ENCODE data around the gene SESTD1. TPM values are rescaled to one million over a fixed set of nuclear protein-coding genes. Genes with fewer than 3 reads are reported as not detected.
A peak's percentile ranks its signal among the peaks of the same experiment; 100 is the strongest.

SESTD1 gene
- total RNA-seq, 2 donors from 2014 or later = 51.3 to 75.4 TPM

- no peak overlapping the region for H3K4me3 ChIP-seq (ENCODE audit: low read length)
- WGBS, 2 experiments (ENCODE audit: insufficient coverage in 1 of 2, insufficient read length in 1 of 2) = 100% methylated on average over 3 of the region's 4 CpGs; no CpG with 5 or more reads in 1 of the 2 experiments
- H3K4me3 Mint-ChIP-seq = no peak overlapping the region
- no peaks in the 10 kb centered on the region for H3K27me3 ChIP-seq (ENCODE audit: control insufficient read depth, insufficient read depth, low read length, poor library complexity, severe bottlenecking)
- H3K9me3 Mint-ChIP-seq = no peaks in the 10 kb centered on the region
- H3K36me3 ChIP-seq (ENCODE audit: control insufficient read depth, insufficient read depth, low read length) = peaks cover 42% of the 10 kb centered on the region
- H3K9me3 ChIP-seq (ENCODE audit: control insufficient read depth, low read length) = no peaks in the 10 kb centered on the region
- TF ChIP-seq CTCF (conservative IDR thresholded peaks at IDR 0.05) = no peak
- H3K27me3 Mint-ChIP-seq (ENCODE audit: insufficient read depth) = no peaks in the 10 kb centered on the region
- H3K27ac ChIP-seq (ENCODE audit: low read depth, low read length) = peak overlapping the region; percentile 75
- peaks cover 23% of the 10 kb centered on the region for H3K4me1 Mint-ChIP-seq
- H3K27ac Mint-ChIP-seq = no peak overlapping the region
- H3K4me1 ChIP-seq (ENCODE audit: control insufficient read depth, insufficient read depth, low read length) = peaks cover 3% of the 10 kb centered on the region
- no peak for DNase-seq
- no peak overlapping the region for H3K9ac ChIP-seq (ENCODE audit: extremely low read depth, low read length, poor library complexity, severe bottlenecking)
- peaks cover 16% of the 10 kb centered on the region for H3K36me3 Mint-ChIP-seq (ENCODE audit: low read depth)
Measured at GRCh38 chr2:179106342-179106675, 158.3 kb downstream of the SESTD1 start.

DNA sequence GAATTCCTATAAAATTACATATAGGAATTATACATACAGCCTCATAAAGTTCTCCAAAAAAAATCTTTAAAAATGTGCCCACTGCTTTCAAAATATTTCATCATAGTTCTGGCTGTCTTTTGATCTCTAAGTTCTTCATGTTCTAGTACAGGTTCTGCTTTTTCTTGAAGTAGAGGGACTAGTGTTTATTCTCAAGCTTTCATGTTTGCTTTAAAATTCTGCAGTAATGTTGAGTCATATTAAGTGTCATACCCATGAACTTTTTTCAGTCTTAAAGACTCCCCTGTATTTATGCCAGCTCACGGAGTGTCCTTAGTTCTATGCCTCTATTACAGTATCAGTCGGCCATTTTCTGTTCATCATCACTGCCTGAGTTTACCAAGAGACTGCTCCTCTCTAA, 159.9 kb downstream of the SESTD1 start:
- no peak overlapping the region for H3K27ac ChIP-seq (ENCODE audit: low read depth, low read length)
- no peak for TF ChIP-seq CTCF (conservative IDR thresholded peaks at IDR 0.05)
- no peak overlapping the region for H3K9ac ChIP-seq (ENCODE audit: extremely low read depth, low read length, poor library complexity, severe bottlenecking)
- Mint-ChIP-seq H3K27me3 (ENCODE audit: insufficient read depth) (no peaks in the 10 kb centered on the region), H3K27ac (no peak overlapping the region), H3K4me3 (no peak overlapping the region), H3K36me3 (ENCODE audit: low read depth) (peaks cover 10% of the 10 kb centered on the region), H3K4me1 (peaks cover 19% of the 10 kb centered on the region), H3K9me3 (no peaks in the 10 kb centered on the region)
- H3K9me3 ChIP-seq (ENCODE audit: control insufficient read depth, low read length) = no peaks in the 10 kb centered on the region
- no peak overlapping the region for H3K4me3 ChIP-seq (ENCODE audit: low read length)
- DNase-seq = no peak
- 95 to 100% methylated on average over 2 of the region's 2 CpGs for WGBS, 2 experiments (ENCODE audit: insufficient coverage in 1 of 2, insufficient read length in 1 of 2)
- H3K27me3 ChIP-seq (ENCODE audit: control insufficient read depth, insufficient read depth, low read length, poor library complexity, severe bottlenecking) = no peaks in the 10 kb centered on the region
- H3K4me1 ChIP-seq (ENCODE audit: control insufficient read depth, insufficient read depth, low read length) = peaks cover 2% of the 10 kb centered on the region
- peaks cover 33% of the 10 kb centered on the region for H3K36me3 ChIP-seq (ENCODE audit: control insufficient read depth, insufficient read depth, low read length)

- no peak overlapping the region for H3K27ac Mint-ChIP-seq
- DNase-seq = no peak
- H3K36me3 Mint-ChIP-seq (ENCODE audit: low read depth) = no peaks in the 10 kb centered on the region
- no peak overlapping the region for H3K4me3 ChIP-seq (ENCODE audit: low read length)
- H3K27me3 ChIP-seq (ENCODE audit: control insufficient read depth, insufficient read depth, low read length, poor library complexity, severe bottlenecking) = no peaks in the 10 kb centered on the region
- H3K27ac ChIP-seq (ENCODE audit: low read depth, low read length) = no peak overlapping the region
- H3K4me1 Mint-ChIP-seq = peaks cover 2% of the 10 kb centered on the region
- no peak overlapping the region for H3K4me3 Mint-ChIP-seq
- no peaks in the 10 kb centered on the region for H3K4me1 ChIP-seq (ENCODE audit: control insufficient read depth, insufficient read depth, low read length)
- H3K9ac ChIP-seq (ENCODE audit: extremely low read depth, low read length, poor library complexity, severe bottlenecking) = no peak overlapping the region
- no peak for TF ChIP-seq CTCF (conservative IDR thresholded peaks at IDR 0.05)
- peaks cover 15% of the 10 kb centered on the region for H3K9me3 Mint-ChIP-seq
- H3K9me3 ChIP-seq (ENCODE audit: control insufficient read depth, low read length) = peaks cover 11% of the 10 kb centered on the region
- 92 to 100% methylated on average over 1 to 4 of the region's 4 CpGs for WGBS, 2 experiments (ENCODE audit: insufficient coverage in 1 of 2, insufficient read length in 1 of 2)
- peaks cover 3% of the 10 kb centered on the region for H3K36me3 ChIP-seq (ENCODE audit: control insufficient read depth, insufficient read depth, low read length)
- H3K27me3 Mint-ChIP-seq (ENCODE audit: insufficient read depth) = no peaks in the 10 kb centered on the region
Measured at GRCh38 chr2:179098080-179098689, 166.4 kb downstream of the SESTD1 start.

Data from endodermal cell (in vitro differentiated cells).